GM18520 (cell line): ENCODE data around the gene CNOT11.
"Not testable (repeated sequence)": the region's sequence is repeated elsewhere in the genome, so short reads cannot be mapped to it uniquely, and the experiment has no call there.

ENCODE experiments used
- ATAC-seq: cut with Tn5 transposase; IDR thresholded peaks from one replicate; pipeline ENCODE4 v1.9.1; 2021; ENCODE audit not compliant: unreplicated experiment

CNOT11 gene

GRCh38 chr2:101244899-101245298 is 7.8 kb upstream of the CNOT11 start:
- ATAC-seq: not testable (repeated sequence)

- ATAC-seq: not testable (repeated sequence)
These were observed 7.2 kb upstream of the CNOT11 start for GRCh38 chr2:101245468-101245867.

GRCh38 chr2:101248756-101249155 is 3.9 kb upstream of the CNOT11 start:
- not testable (repeated sequence) for ATAC-seq

- no peak for ATAC-seq
These were observed 2.9 kb upstream of the CNOT11 start for GRCh38 chr2:101249826-101250225.

GRCh38 chr2:101251246-101251781 is 1.4 kb upstream of the CNOT11 start:
- ATAC-seq: not testable (repeated sequence)

- ATAC-seq: peak; percentile 32
These were observed 760 bp upstream of the CNOT11 start for GRCh38 chr2:101251844-101252407.

- peak; percentile 34 for ATAC-seq
These were observed 472 bp downstream of the CNOT11 start for GRCh38 chr2:101253013-101253702.

GRCh38 chr2:101253703-101254450 is 1.2 kb downstream of the CNOT11 start:
- no peak for ATAC-seq

GRCh38 chr2:101255501-101255900 is 2.8 kb downstream of the CNOT11 start:
- no peak for ATAC-seq

GRCh38 chr2:101256316-101256715 is 3.6 kb downstream of the CNOT11 start:
- ATAC-seq: no peak

GRCh38 chr2:101258804-101259203 is 6.1 kb downstream of the CNOT11 start:
- no peak for ATAC-seq

- ATAC-seq: no peak
These were observed 9.5 kb downstream of the CNOT11 start for GRCh38 chr2:101262142-101262541.

GRCh38 chr2:101263377-101263800 is 10.7 kb downstream of the CNOT11 start:
- ATAC-seq: no peak

- no peak for ATAC-seq
These were observed 11.8 kb downstream of the CNOT11 start for GRCh38 chr2:101264360-101264939.

- no peak for ATAC-seq
These were observed 13.3 kb downstream of the CNOT11 start for GRCh38 chr2:101265893-101266499.

- ATAC-seq: no peak
These were observed 15.3 kb downstream of the CNOT11 start for GRCh38 chr2:101267671-101268656.

- ATAC-seq: no peak
These were observed 18.1 kb downstream of the CNOT11 start for GRCh38 chr2:101270700-101271259.

- peak; percentile 90 for ATAC-seq
These were observed 19.5 kb downstream of the CNOT11 start for GRCh38 chr2:101272045-101272784.

GRCh38 chr2:101273056-101273455 is 20.4 kb downstream of the CNOT11 start:
- ATAC-seq: no peak
